Measurements from ENCODE around the gene PROK2. TPM values are rescaled to one million over a fixed set of nuclear protein-coding genes. Genes with fewer than 3 reads are reported as not detected.

PROK2 gene
- total and polyA plus RNA-seq, 2 experiments from 2014 or later, result 2.1 to 2.3 TPM

DNA sequence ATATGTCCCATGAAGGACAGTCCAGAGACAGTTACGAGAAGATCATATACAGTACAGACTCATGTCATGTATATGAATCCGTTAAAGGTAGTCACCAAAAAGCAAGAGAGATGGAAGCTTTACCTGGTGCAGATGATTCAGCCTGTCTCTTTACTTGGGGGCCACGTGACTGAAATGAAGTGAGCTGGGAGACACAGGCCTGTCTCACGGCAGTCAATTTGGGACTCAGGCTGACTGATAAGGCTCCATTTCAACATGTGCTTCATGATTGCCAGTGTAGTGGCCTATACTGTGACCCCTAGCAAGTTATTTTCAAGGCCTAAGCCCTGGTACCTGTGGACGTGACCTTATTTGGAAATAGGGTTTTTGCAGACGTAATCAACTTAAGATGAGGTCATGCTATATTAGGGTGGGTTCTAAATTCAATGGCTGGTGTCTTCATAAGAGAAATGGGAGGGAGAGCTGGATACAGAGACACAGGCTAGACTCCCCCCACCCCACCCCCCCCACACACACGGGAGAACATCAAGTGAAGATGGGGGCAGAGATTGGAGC, 3.0 kb upstream of the PROK2 start:
- Histone ChIP-seq H3K79me2 (replicated peaks; ENCODE audit: insufficient read depth) (no peaks in the 10 kb centered on the region), H2AFZ (no peak overlapping the region), H3K36me3 (ENCODE audit: insufficient read depth) (no peaks in the 10 kb centered on the region), H3K27me3 (ENCODE audit: insufficient read depth) (peaks cover 49% of the 10 kb centered on the region), H3F3A (replicated peaks; ENCODE audit: low read depth) (peaks cover 9% of the 10 kb centered on the region), H3K4me1 (ENCODE audit: insufficient read depth) (peaks cover 31% of the 10 kb centered on the region), H3K9me2 (ENCODE audit: insufficient read depth) (no peaks in the 10 kb centered on the region), H3K27ac (ENCODE audit: low read depth) (no peak overlapping the region), H4K20me1 (replicated peaks; ENCODE audit: insufficient read depth) (no peaks in the 10 kb centered on the region), H3K4me3 (no peak overlapping the region), H3K4me2 (no peak overlapping the region)
- ATAC-seq, result no peak
- TF ChIP-seq, protein P1, sequence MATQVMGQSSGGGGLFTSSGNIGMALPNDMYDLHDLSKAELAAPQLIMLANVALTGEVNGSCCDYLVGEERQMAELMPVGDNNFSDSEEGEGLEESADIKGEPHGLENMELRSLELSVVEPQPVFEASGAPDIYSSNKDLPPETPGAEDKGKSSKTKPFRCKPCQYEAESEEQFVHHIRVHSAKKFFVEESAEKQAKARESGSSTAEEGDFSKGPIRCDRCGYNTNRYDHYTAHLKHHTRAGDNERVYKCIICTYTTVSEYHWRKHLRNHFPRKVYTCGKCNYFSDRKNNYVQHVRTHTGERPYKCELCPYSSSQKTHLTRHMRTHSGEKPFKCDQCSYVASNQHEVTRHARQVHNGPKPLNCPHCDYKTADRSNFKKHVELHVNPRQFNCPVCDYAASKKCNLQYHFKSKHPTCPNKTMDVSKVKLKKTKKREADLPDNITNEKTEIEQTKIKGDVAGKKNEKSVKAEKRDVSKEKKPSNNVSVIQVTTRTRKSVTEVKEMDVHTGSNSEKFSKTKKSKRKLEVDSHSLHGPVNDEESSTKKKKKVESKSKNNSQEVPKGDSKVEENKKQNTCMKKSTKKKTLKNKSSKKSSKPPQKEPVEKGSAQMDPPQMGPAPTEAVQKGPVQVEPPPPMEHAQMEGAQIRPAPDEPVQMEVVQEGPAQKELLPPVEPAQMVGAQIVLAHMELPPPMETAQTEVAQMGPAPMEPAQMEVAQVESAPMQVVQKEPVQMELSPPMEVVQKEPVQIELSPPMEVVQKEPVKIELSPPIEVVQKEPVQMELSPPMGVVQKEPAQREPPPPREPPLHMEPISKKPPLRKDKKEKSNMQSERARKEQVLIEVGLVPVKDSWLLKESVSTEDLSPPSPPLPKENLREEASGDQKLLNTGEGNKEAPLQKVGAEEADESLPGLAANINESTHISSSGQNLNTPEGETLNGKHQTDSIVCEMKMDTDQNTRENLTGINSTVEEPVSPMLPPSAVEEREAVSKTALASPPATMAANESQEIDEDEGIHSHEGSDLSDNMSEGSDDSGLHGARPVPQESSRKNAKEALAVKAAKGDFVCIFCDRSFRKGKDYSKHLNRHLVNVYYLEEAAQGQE (IDR thresholded peaks at IDR 0.05; ENCODE audit: unreplicated experiment), result no peak
- TF ChIP-seq EZH2phosphoT487 (IDR thresholded peaks at IDR 0.05; ENCODE audit: unreplicated experiment) (no peak), NANOG (IDR thresholded peaks at IDR 0.05; ENCODE audit: borderline replicate concordance) (no peak), CREB1 (CRISPR knock-in tag; IDR thresholded peaks at IDR 0.05; ENCODE audit: low read depth) (no peak), STAT1 (IDR thresholded peaks at IDR 0.05; ENCODE audit: unreplicated experiment) (no peak), ZNF114 (CRISPR knock-in tag; IDR thresholded peaks at IDR 0.05) (no peak), JUNB (IDR thresholded peaks at IDR 0.05; ENCODE audit: unreplicated experiment) (no peak), EZH2 (IDR thresholded peaks at IDR 0.05; ENCODE audit: low read depth, unreplicated experiment) (no peak), POLR2AphosphoS5 (IDR thresholded peaks at IDR 0.05; ENCODE audit: low read depth) (no peak), ZNF331 (CRISPR knock-in tag; IDR thresholded peaks at IDR 0.05; ENCODE audit: low read depth) (no peak)
- TF ChIP-seq, protein P2, sequence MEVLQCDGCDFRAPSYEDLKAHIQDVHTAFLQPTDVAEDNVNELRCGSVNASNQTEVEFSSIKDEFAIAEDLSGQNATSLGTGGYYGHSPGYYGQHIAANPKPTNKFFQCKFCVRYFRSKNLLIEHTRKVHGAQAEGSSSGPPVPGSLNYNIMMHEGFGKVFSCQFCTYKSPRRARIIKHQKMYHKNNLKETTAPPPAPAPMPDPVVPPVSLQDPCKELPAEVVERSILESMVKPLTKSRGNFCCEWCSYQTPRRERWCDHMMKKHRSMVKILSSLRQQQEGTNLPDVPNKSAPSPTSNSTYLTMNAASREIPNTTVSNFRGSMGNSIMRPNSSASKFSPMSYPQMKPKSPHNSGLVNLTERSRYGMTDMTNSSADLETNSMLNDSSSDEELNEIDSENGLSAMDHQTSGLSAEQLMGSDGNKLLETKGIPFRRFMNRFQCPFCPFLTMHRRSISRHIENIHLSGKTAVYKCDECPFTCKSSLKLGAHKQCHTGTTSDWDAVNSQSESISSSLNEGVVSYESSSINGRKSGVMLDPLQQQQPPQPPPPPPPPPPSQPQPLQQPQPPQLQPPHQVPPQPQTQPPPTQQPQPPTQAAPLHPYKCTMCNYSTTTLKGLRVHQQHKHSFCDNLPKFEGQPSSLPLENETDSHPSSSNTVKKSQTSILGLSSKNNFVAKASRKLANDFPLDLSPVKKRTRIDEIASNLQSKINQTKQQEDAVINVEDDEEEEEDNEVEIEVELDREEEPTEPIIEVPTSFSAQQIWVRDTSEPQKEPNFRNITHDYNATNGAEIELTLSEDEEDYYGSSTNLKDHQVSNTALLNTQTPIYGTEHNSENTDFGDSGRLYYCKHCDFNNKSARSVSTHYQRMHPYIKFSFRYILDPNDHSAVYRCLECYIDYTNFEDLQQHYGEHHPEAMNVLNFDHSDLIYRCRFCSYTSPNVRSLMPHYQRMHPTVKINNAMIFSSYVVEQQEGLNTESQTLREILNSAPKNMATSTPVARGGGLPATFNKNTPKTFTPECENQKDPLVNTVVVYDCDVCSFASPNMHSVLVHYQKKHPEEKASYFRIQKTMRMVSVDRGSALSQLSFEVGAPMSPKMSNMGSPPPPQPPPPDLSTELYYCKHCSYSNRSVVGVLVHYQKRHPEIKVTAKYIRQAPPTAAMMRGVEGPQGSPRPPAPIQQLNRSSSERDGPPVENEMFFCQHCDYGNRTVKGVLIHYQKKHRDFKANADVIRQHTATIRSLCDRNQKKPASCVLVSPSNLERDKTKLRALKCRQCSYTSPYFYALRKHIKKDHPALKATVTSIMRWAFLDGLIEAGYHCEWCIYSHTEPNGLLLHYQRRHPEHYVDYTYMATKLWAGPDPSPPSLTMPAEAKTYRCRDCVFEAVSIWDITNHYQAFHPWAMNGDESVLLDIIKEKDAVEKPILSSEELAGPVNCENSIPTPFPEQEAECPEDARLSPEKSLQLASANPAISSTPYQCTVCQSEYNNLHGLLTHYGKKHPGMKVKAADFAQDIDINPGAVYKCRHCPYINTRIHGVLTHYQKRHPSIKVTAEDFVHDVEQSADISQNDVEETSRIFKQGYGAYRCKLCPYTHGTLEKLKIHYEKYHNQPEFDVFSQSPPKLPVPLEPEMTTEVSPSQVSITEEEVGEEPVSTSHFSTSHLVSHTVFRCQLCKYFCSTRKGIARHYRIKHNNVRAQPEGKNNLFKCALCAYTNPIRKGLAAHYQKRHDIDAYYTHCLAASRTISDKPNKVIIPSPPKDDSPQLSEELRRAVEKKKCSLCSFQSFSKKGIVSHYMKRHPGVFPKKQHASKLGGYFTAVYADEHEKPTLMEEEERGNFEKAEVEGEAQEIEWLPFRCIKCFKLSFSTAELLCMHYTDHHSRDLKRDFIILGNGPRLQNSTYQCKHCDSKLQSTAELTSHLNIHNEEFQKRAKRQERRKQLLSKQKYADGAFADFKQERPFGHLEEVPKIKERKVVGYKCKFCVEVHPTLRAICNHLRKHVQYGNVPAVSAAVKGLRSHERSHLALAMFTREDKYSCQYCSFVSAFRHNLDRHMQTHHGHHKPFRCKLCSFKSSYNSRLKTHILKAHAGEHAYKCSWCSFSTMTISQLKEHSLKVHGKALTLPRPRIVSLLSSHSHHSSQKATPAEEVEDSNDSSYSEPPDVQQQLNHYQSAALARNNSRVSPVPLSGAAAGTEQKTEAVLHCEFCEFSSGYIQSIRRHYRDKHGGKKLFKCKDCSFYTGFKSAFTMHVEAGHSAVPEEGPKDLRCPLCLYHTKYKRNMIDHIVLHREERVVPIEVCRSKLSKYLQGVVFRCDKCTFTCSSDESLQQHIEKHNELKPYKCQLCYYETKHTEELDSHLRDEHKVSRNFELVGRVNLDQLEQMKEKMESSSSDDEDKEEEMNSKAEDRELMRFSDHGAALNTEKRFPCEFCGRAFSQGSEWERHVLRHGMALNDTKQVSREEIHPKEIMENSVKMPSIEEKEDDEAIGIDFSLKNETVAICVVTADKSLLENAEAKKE (CRISPR knock-in tag; IDR thresholded peaks at IDR 0.05), result no peak
- TF ChIP-seq, protein P3, sequence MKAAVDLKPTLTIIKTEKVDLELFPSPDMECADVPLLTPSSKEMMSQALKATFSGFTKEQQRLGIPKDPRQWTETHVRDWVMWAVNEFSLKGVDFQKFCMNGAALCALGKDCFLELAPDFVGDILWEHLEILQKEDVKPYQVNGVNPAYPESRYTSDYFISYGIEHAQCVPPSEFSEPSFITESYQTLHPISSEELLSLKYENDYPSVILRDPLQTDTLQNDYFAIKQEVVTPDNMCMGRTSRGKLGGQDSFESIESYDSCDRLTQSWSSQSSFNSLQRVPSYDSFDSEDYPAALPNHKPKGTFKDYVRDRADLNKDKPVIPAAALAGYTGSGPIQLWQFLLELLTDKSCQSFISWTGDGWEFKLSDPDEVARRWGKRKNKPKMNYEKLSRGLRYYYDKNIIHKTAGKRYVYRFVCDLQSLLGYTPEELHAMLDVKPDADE (IDR thresholded peaks at IDR 0.05), result no peak
- TF ChIP-seq, protein P4, sequence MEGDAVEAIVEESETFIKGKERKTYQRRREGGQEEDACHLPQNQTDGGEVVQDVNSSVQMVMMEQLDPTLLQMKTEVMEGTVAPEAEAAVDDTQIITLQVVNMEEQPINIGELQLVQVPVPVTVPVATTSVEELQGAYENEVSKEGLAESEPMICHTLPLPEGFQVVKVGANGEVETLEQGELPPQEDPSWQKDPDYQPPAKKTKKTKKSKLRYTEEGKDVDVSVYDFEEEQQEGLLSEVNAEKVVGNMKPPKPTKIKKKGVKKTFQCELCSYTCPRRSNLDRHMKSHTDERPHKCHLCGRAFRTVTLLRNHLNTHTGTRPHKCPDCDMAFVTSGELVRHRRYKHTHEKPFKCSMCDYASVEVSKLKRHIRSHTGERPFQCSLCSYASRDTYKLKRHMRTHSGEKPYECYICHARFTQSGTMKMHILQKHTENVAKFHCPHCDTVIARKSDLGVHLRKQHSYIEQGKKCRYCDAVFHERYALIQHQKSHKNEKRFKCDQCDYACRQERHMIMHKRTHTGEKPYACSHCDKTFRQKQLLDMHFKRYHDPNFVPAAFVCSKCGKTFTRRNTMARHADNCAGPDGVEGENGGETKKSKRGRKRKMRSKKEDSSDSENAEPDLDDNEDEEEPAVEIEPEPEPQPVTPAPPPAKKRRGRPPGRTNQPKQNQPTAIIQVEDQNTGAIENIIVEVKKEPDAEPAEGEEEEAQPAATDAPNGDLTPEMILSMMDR (conservative IDR thresholded peaks at IDR 0.05; ENCODE audit: low read depth in 2 of 2), result no peak
- no peaks in the 10 kb centered on the region; the same call in 2 of the 3 replicates for H3K36me3 Mint-ChIP-seq (ENCODE audit: low read depth)
- H3K4me1 Mint-ChIP-seq, result peaks cover 26% of the 10 kb centered on the region
- no peak for DNase-seq (ENCODE audit: low spot score)
- no peaks in the 10 kb centered on the region for H3K9me3 Mint-ChIP-seq
- H3K27me3 Mint-ChIP-seq (ENCODE audit: insufficient read depth, low read depth, poor library complexity), result peaks cover 40% of the 10 kb centered on the region
- no peak overlapping the region for H3K4me3 Mint-ChIP-seq
- no peak overlapping the region for H3K27ac Mint-ChIP-seq
